ENCODE data around the gene WNT11. TPM values are rescaled to one million over a fixed set of nuclear protein-coding genes. Genes with fewer than 3 reads are reported as not detected.
A peak's percentile ranks its signal among the peaks of the same experiment; 100 is the strongest.

Gene WNT11
- total and polyA plus RNA-seq, 2 donors from 2014 or later, result 0.80 to 2.2 TPM

GRCh38 chr11:76205252-76206076 lies 838 bp downstream of the WNT11 start:
- no peaks in the 10 kb centered on the region for H3K27me3 ChIP-seq (ENCODE audit: control insufficient read depth, insufficient read depth, low read length)
- H3K9ac ChIP-seq (ENCODE audit: low read length in 3 of 3), result no peak overlapping the region

GRCh38 chr11:76203937-76204336 lies 2.4 kb downstream of the WNT11 start:
- intact Hi-C loops (cut with DNase I), result loop anchor here (10.0 kb wide), 1 partner anchor 111 kb away; no protein-coding TSS in a partner anchor

More at GRCh38 chr11:76205252-76206076, 838 bp downstream of the WNT11 start:
- Histone ChIP-seq H3K36me3 (ENCODE audit: control insufficient read depth in 2 of 3, insufficient read depth in 3 of 3, low read length in 3 of 3) (no peaks in the 10 kb centered on the region), H3K4me1 (ENCODE audit: control insufficient read depth in 2 of 3, insufficient read depth in 2 of 3, low read depth in 1 of 3, low read length in 3 of 3) (peaks cover 0 to 20% (median 4%) of the 10 kb centered on the region in 3 donors), H3K9me3 (ENCODE audit: control insufficient read depth in 2 of 3, insufficient read depth in 1 of 3, low read length in 3 of 3) (no peaks in the 10 kb centered on the region), H3K27ac (ENCODE audit: low read depth in 2 of 2, low read length in 2 of 2) (no peak overlapping the region), H3K4me3 (ENCODE audit: low read length in 3 of 3) (peak overlapping the region in 1 of 3 donors; percentile 62)
- DNase-seq (peak in 3 of 5 donors; percentile 32 to 63 (median 49)), FAIRE-seq (no peak)
- no peak for TF ChIP-seq CTCF (IDR thresholded peaks at IDR 0.05; ENCODE audit: borderline replicate concordance, extremely low read depth, insufficient read depth)
- intact Hi-C loops (cut with DNase I), result loop anchor here (10.0 kb wide), 1 partner anchor 109 kb away; no protein-coding TSS in a partner anchor

GRCh38 chr11:76203131-76203925 lies 3.0 kb downstream of the WNT11 start:
- DNase-seq (peak in 1 of 5 donors; percentile 38), FAIRE-seq (no peak)
- no peak overlapping the region for H3K4me3 ChIP-seq (ENCODE audit: low read length in 3 of 3)
- no peak overlapping the region for H3K9ac ChIP-seq (ENCODE audit: low read length in 3 of 3)
- intact Hi-C loops (cut with DNase I), result loop anchor here (10.0 kb wide), 1 partner anchor 111 kb away; no protein-coding TSS in a partner anchor
- TF ChIP-seq CTCF (IDR thresholded peaks at IDR 0.05; ENCODE audit: borderline replicate concordance, extremely low read depth, insufficient read depth), result no peak
- peaks cover 0 to 17% (median 4%) of the 10 kb centered on the region in 3 donors for H3K4me1 ChIP-seq (ENCODE audit: control insufficient read depth in 2 of 3, insufficient read depth in 2 of 3, low read depth in 1 of 3, low read length in 3 of 3)
- H3K27ac ChIP-seq (ENCODE audit: low read depth in 2 of 2, low read length in 2 of 2), result no peak overlapping the region
- no peaks in the 10 kb centered on the region for H3K27me3 ChIP-seq (ENCODE audit: control insufficient read depth, insufficient read depth, low read length)
- no peaks in the 10 kb centered on the region for H3K36me3 ChIP-seq (ENCODE audit: control insufficient read depth in 2 of 3, insufficient read depth in 3 of 3, low read length in 3 of 3)
- no peaks in the 10 kb centered on the region for H3K9me3 ChIP-seq (ENCODE audit: control insufficient read depth in 2 of 3, insufficient read depth in 1 of 3, low read length in 3 of 3)

More at GRCh38 chr11:76203937-76204336, 2.4 kb downstream of the WNT11 start:
- no peak for DNase-seq
- peaks cover 0 to 17% (median 4%) of the 10 kb centered on the region in 3 donors for H3K4me1 ChIP-seq (ENCODE audit: control insufficient read depth in 2 of 3, insufficient read depth in 2 of 3, low read depth in 1 of 3, low read length in 3 of 3)
- no peak overlapping the region for H3K9ac ChIP-seq (ENCODE audit: low read length in 3 of 3)
- H3K4me3 ChIP-seq (ENCODE audit: low read length in 3 of 3), result no peak overlapping the region
- no peak overlapping the region for H3K27ac ChIP-seq (ENCODE audit: low read depth in 2 of 2, low read length in 2 of 2)
- H3K27me3 ChIP-seq (ENCODE audit: control insufficient read depth, insufficient read depth, low read length), result no peaks in the 10 kb centered on the region
- no peaks in the 10 kb centered on the region for H3K9me3 ChIP-seq (ENCODE audit: control insufficient read depth in 2 of 3, insufficient read depth in 1 of 3, low read length in 3 of 3)
- no peak for FAIRE-seq
- no peak for TF ChIP-seq CTCF (IDR thresholded peaks at IDR 0.05; ENCODE audit: borderline replicate concordance, extremely low read depth, insufficient read depth)
- H3K36me3 ChIP-seq (ENCODE audit: control insufficient read depth in 2 of 3, insufficient read depth in 3 of 3, low read length in 3 of 3), result no peaks in the 10 kb centered on the region
